HCT116 (cell line): ENCODE measurements around the gene RELA. TPM values are rescaled to one million over a fixed set of nuclear protein-coding genes. Genes with fewer than 3 reads are reported as not detected.

Source experiments
- ATAC-seq: fragments of 200-7000 bp; cut with Tn5 transposase; 2 replicates; pipeline ENCODE4 v1.9.1; 2020; ENCODE audit warnings: mild to moderate bottlenecking, moderate library complexity
- BruUV-seq: library from RNA; stranded (reverse); fragments of 400-500 nt; replicated peaks from 2 replicates; lab custom pipeline; 2021; lab: Mats Ljungman, UMichigan
- CTCF ChIA-PET: fragments of 300-600 bp; sonication (Branson Sonifier 250); formaldehyde crosslinking; loops from one replicate; lab custom pipeline; 2021; ENCODE audit warnings: antibody characterized with exemption; lab: Charles Lee
- POLR2A ChIA-PET: fragments of 300-600, 350-600 bp; sonication (Branson Sonifier 250); formaldehyde crosslinking; loops from one replicate; lab custom pipeline; 2021; ENCODE audit warnings: antibody characterized with exemption; lab: Charles Lee
- RAD21 ChIA-PET, 2 experiments: fragments of 300-600 bp; sonication (Branson Sonifier 250); formaldehyde crosslinking; loops; one replicate each; lab custom pipeline; 2023; ENCODE audit warnings: low total read pairs in 2 of 2; ENCODE audit not compliant: uncharacterized antibody in 2 of 2, unreplicated experiment in 2 of 2, low non-redundant PET in 1 of 2; lab: Charles Lee
- DNase-seq: peaks from one replicate; pipeline ENCODE4 v3.0.0-alpha.2; 2010; ENCODE audit warnings: low read depth, low spot score
- H2AFZ ChIP-seq: fragments of 200-600 bp; shearing (Covaris generic), sonication (generic); 2 replicates; pipeline ENCODE4 v1.6.1; 2017; ENCODE audit warnings: low read depth, mixed run types, mixed read lengths, antibody characterized with exemption, low read length; ENCODE audit not compliant: poor library complexity, severe bottlenecking
- H3K27ac ChIP-seq: 2 replicates; pipeline ENCODE4 v1.5.1; 2012; ENCODE audit warnings: low read depth, low read length
- H3K27me3 ChIP-seq: fragments of 200-600 bp; sonication (generic); 2 replicates; pipeline ENCODE4 v1.6.1; 2016; ENCODE audit warnings: mixed run types, low read length, mixed read lengths; ENCODE audit not compliant: insufficient read depth
- H3K36me3 ChIP-seq, 2 experiments: fragments of 200-500 bp in 1 of 2; fragments of 200-600 bp in 1 of 2; sonication (Bioruptor generic) in 1 of 2; sonication (generic) in 1 of 2; 2 replicates each; pipeline versions ENCODE4 v1.5.1 to v1.6.1; 2014 to 2016; ENCODE audit warnings: low read length in 2 of 2, inconsistent platforms in 1 of 2, mixed read lengths in 1 of 2, mixed run types in 1 of 2; ENCODE audit not compliant: insufficient read depth in 2 of 2, control insufficient read depth in 1 of 2
- H3K4me1 ChIP-seq, 2 experiments: fragments of 200-600 bp in 1 of 2; sonication (generic) in 1 of 2; 2 replicates each; pipeline versions ENCODE4 v1.5.1 to v1.6.1; 2012 to 2017; ENCODE audit warnings: low read length in 2 of 2, inconsistent platforms in 1 of 2, mild to moderate bottlenecking in 1 of 2, mixed read lengths in 1 of 2, mixed run types in 1 of 2, moderate library complexity in 1 of 2; ENCODE audit not compliant: insufficient read depth in 2 of 2, control insufficient read depth in 1 of 2
- H3K4me2 ChIP-seq: fragments of 200-600 bp; sonication (generic); 2 replicates; pipeline ENCODE4 v1.6.1; 2017; ENCODE audit warnings: mixed run types, low read length, mixed read lengths
- H3K4me3 ChIP-seq, 2 experiments: fragments of 200-600 bp in 1 of 2; sonication (generic) in 1 of 2; replicated peaks in 1 of 2; 2 replicates each; pipeline ENCODE4 v1.5.1; 2011 to 2016; ENCODE audit warnings: low read length in 2 of 2, control low read depth in 1 of 2, low read depth in 1 of 2, mild to moderate bottlenecking in 1 of 2, mixed read lengths in 1 of 2, mixed run types in 1 of 2
- H3K79me2 ChIP-seq: fragments of 200-600 bp; sonication (generic); 2 replicates; pipeline ENCODE4 v1.6.1; 2017; ENCODE audit warnings: mild to moderate bottlenecking, mixed run types, low read length, moderate library complexity, mixed read lengths; ENCODE audit not compliant: insufficient read depth
- H3K9ac ChIP-seq: fragments of 200-600 bp; sonication (generic); 2 replicates; pipeline ENCODE4 v1.6.1; 2016; ENCODE audit warnings: low read length, mixed read lengths
- H3K9me2 ChIP-seq: fragments of 200-600 bp; sonication (generic), shearing (Covaris generic); 2 replicates; pipeline ENCODE4 v1.6.1; 2017; ENCODE audit warnings: mixed run types, mild to moderate bottlenecking, moderate library complexity; ENCODE audit not compliant: insufficient read depth
- H3K9me3 ChIP-seq, 2 experiments: fragments of 200-500 bp in 1 of 2; fragments of 200-600 bp in 1 of 2; sonication (Bioruptor generic) in 1 of 2; sonication (generic) in 1 of 2; 2 replicates each; pipeline ENCODE4 v1.6.1; 2014 to 2017; ENCODE audit warnings: low read length in 2 of 2, mixed read lengths in 2 of 2, inconsistent platforms in 1 of 2, low read depth in 1 of 2, mild to moderate bottlenecking in 1 of 2, mixed run types in 1 of 2, moderate library complexity in 1 of 2; ENCODE audit not compliant: control insufficient read depth in 1 of 2, insufficient read depth in 1 of 2
- H4K20me1 ChIP-seq: fragments of 200-600 bp; sonication (generic), shearing (Covaris generic); 2 replicates; pipeline ENCODE4 v1.6.1; 2017; ENCODE audit warnings: mixed run types, mild to moderate bottlenecking, moderate library complexity; ENCODE audit not compliant: insufficient read depth
- EGR1 ChIP-seq: IDR thresholded peaks from 2 replicates; pipeline ENCODE4 v1.6.1; 2012; ENCODE audit warnings: low read depth
- EZH2phosphoT487 ChIP-seq: fragments of 200-600 bp; IDR thresholded peaks from 2 replicates; pipeline ENCODE4 v1.6.1; 2018; ENCODE audit warnings: antibody characterized with exemption, borderline replicate concordance
- MAX ChIP-seq: IDR thresholded peaks from 2 replicates; pipeline ENCODE4 v1.6.1; 2012
- POLR2A ChIP-seq: IDR thresholded peaks from 2 replicates; pipeline ENCODE4 v1.7.0; 2011; ENCODE audit warnings: borderline replicate concordance; ENCODE audit not compliant: insufficient read depth, insufficient read length; ENCODE audit errors: extremely low read depth
- RAD21 ChIP-seq: IDR thresholded peaks from 2 replicates; pipeline ENCODE4 v1.6.1; 2012; ENCODE audit warnings: low read depth, mild to moderate bottlenecking
- SIN3A ChIP-seq: IDR thresholded peaks from 2 replicates; pipeline ENCODE4 v1.6.1; 2012; ENCODE audit warnings: low read depth
- TCF7L2 ChIP-seq: IDR thresholded peaks from 2 replicates; pipeline ENCODE4 v1.7.0; 2011; ENCODE audit warnings: borderline replicate concordance, inconsistent platforms; ENCODE audit not compliant: insufficient read depth, insufficient read length; ENCODE audit errors: extremely low read depth
- ZNF274 ChIP-seq: fragments of 200-500 bp; sonication (Bioruptor generic); IDR thresholded peaks from 2 replicates; pipeline ENCODE4 v1.6.1; 2014; ENCODE audit warnings: mild to moderate bottlenecking, low read depth, low read length, inconsistent platforms
- intact Hi-C: fragments of 100-400 bp; cut with micrococcal nuclease; formaldehyde crosslinking; loops from 2 replicates; pipeline ENCODE4 v1.10.0; 2022
- total RNA-seq: library from RNA; stranded (reverse); gene quantifications from one replicate; pipeline ENCODE4 v1.2.1, GENCODE V29; 2021; ENCODE audit not compliant: unreplicated experiment
- TF ChIP-seq, protein P1 (sequence below), 3 experiments: fragments of 200-600 bp in 1 of 3; sonication (generic) in 1 of 3; IDR thresholded peaks in 2 of 3; conservative IDR thresholded peaks in 1 of 3; 2 replicates each; pipeline ENCODE4 v1.5.1; 2012 to 2017; ENCODE audit warnings: low read depth in 2 of 3, low read length in 2 of 3, antibody characterized with exemption in 1 of 3, borderline replicate concordance in 1 of 3, control low read depth in 1 of 3, mild to moderate bottlenecking in 1 of 3, mixed read lengths in 1 of 3, mixed run types in 1 of 3, moderate library complexity in 1 of 3; ENCODE audit not compliant: insufficient read depth in 1 of 3
- TF ChIP-seq, protein P2 (sequence below): IDR thresholded peaks from 2 replicates; pipeline ENCODE4 v1.6.1; 2012

RELA gene
- total RNA-seq, 1 experiment from 2014 or later: 78.5 TPM

DNA sequence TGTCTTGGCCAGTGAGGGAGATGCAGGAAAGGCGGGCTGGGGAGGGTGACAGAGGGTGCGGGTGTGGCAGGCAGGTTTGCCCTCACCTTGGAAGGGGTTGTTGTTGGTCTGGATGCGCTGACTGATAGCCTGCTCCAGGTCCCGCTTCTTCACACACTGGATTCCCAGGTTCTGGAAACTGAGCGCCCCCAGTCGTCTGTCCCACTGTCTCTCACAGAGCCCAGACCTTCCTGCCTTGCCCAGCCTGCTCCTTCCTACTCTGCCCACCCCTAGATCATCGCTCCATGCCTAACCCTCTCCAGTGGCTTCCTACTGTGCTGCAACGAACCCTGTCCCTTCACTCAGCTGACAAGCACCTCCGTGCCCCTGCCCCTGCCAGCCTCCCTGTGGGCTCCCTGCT lies 2.7 kb downstream of the RELA start (continued):
- TF ChIP-seq, protein P1, sequence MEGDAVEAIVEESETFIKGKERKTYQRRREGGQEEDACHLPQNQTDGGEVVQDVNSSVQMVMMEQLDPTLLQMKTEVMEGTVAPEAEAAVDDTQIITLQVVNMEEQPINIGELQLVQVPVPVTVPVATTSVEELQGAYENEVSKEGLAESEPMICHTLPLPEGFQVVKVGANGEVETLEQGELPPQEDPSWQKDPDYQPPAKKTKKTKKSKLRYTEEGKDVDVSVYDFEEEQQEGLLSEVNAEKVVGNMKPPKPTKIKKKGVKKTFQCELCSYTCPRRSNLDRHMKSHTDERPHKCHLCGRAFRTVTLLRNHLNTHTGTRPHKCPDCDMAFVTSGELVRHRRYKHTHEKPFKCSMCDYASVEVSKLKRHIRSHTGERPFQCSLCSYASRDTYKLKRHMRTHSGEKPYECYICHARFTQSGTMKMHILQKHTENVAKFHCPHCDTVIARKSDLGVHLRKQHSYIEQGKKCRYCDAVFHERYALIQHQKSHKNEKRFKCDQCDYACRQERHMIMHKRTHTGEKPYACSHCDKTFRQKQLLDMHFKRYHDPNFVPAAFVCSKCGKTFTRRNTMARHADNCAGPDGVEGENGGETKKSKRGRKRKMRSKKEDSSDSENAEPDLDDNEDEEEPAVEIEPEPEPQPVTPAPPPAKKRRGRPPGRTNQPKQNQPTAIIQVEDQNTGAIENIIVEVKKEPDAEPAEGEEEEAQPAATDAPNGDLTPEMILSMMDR (IDR thresholded peaks at IDR 0.05 in 2 of 3, conservative IDR thresholded peaks at IDR 0.05 in 1 of 3; ENCODE audit: borderline replicate concordance in 1 of 3, insufficient read depth in 1 of 3, low read depth in 2 of 3, low read length in 2 of 3): no peak

GRCh38 chr11:65658174-65659021 lies 4.3 kb downstream of the RELA start:
- Histone ChIP-seq H3K4me2 (no peak overlapping the region), H3K9ac (no peak overlapping the region), H3K36me3 (peaks cover 41 to 57% of the 10 kb centered on the region in 2 experiments), H4K20me1 (no peaks in the 10 kb centered on the region), H3K27me3 (no peaks in the 10 kb centered on the region), H3K27ac (no peak overlapping the region), H3K79me2 (peaks cover 52% of the 10 kb centered on the region), H3K4me3 (no peak overlapping the region), H2AFZ (no peak overlapping the region), H3K9me3 (no peaks in the 10 kb centered on the region), H3K4me1 (peaks cover 13 to 20% of the 10 kb centered on the region in 2 experiments), H3K9me2 (no peaks in the 10 kb centered on the region)
- ChIA-PET POLR2A (no interaction called here), CTCF (no interaction called here), RAD21 (no interaction called here)
- TF ChIP-seq SIN3A: no peak
- no peak for TF ChIP-seq RAD21
- TF ChIP-seq EGR1: no peak
- no peak for TF ChIP-seq ZNF274
- TF ChIP-seq, protein P2, sequence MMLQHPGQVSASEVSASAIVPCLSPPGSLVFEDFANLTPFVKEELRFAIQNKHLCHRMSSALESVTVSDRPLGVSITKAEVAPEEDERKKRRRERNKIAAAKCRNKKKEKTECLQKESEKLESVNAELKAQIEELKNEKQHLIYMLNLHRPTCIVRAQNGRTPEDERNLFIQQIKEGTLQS: no peak
- no peak for TF ChIP-seq TCF7L2
- TF ChIP-seq POLR2A: no peak
- TF ChIP-seq MAX: no peak
- TF ChIP-seq EZH2phosphoT487: no peak
- intact Hi-C loops: no loop called here
- ATAC-seq (no peak), DNase-seq (no peak)
- BruUV-seq: no TSS peak
